Activated T-cell treated with anti-CD3 and anti-CD28 coated beads, Interleukin-2, amount 50 U/mL, for 48 hours (primary cell): ENCODE results near the gene RBM33.
A peak's percentile ranks its signal among the peaks of the same experiment; 100 is the strongest.
"Not testable (repeated sequence)": the region's sequence is repeated elsewhere in the genome, so short reads cannot be mapped to it uniquely, and the experiment has no call there.

Source experiments
- DNase-seq, 2 experiments: peaks; one replicate each; pipeline ENCODE4 v3.0.0-alpha.2; 2020

The RBM33 gene, protein sequence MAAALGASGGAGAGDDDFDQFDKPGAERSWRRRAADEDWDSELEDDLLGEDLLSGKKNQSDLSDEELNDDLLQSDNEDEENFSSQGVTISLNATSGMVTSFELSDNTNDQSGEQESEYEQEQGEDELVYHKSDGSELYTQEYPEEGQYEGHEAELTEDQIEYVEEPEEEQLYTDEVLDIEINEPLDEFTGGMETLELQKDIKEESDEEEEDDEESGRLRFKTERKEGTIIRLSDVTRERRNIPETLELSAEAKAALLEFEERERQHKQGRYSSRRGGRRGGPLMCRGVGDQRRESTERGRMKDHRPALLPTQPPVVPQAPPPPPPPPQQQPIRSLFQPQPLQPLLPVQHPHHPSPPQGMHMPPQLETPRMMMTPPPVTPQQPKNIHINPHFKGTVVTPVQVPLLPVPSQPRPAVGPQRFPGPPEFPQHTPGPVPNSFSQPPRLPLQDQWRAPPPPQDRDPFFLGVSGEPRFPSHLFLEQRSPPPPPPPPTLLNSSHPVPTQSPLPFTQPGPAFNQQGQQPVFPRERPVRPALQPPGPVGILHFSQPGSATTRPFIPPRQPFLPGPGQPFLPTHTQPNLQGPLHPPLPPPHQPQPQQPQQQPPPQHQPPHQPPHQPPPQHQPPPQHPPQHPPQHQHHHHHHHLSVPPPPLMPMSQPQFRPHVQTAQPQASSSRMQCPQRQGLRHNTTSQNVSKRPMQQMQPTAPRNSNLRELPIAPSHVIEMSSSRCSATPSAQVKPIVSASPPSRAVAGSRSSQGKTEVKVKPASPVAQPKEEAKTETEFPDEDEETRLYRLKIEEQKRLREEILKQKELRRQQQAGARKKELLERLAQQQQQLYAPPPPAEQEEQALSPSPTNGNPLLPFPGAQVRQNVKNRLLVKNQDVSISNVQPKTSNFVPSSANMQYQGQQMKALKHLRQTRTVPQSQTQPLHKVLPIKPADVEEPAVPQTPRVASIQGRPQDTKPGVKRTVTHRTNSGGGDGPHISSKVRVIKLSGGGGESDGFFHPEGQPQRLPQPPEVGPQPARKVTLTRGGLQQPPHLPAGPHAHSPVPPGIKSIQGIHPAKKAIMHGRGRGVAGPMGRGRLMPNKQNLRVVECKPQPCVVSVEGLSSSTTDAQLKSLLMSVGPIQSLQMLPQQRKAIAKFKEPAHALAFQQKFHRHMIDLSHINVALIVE

GRCh38 chr7:155644178-155644970 is at the start of gene RBM33:
Gene RBM33, plus strand, starts transcription at chr7:155644661. Its CDS starts 216 bp downstream, at chr7:155644877.
- DNase-seq: peak; percentile 89 to 90

DNA sequence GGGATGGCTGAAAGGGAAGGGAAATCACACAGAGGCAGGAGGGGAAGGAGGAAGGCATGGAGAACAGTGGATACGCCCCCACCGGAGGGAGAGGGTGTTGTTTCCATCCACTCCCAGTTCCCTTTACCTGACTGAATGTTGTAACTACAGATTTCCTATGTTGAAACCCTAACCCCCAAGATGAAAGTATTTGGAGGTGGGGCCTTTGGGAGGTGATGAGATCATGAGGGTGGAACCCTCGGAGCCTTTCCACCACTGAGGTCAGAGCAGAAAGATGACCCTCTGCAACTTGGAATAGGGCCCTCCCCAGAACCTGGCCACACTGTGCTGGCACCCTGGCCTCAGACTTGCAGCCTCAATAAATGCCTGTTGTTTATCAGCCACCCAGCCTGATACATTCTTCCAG is 49.5 kb upstream of the RBM33 start:
- no peak for DNase-seq

- no peak for DNase-seq
Measured at GRCh38 chr7:155597753-155598140, 46.7 kb upstream of the RBM33 start.

- DNase-seq: peak; percentile 93 to 97
Measured at GRCh38 chr7:155598810-155599210, 45.7 kb upstream of the RBM33 start.

GRCh38 chr7:155602156-155602555 is 42.3 kb upstream of the RBM33 start:
- DNase-seq: no peak

DNA sequence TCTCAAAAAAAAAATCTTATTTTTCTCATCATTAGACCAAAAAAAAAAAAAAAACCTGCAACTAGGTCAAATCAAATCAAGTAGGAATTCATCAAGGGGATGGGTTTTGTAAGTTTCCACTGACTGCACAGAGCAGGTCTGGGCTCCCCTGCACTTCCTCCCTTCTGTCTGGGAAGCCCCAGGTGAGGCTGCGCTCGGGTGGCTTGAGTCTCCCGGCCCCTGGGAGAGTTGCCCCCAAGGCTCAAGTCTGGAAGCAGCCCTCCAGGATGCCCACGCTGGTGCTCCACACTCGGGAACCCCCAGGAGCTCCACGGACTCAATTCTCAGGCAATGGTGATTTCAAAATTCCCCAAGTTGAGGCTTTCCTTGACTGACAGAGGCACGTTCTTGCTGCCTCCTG is 41.7 kb upstream of the RBM33 start:
- no peak for DNase-seq

- no peak for DNase-seq
Measured at GRCh38 chr7:155603205-155603857, 41.1 kb upstream of the RBM33 start.

GRCh38 chr7:155603858-155604503 is 40.5 kb upstream of the RBM33 start:
- DNase-seq: no peak

GRCh38 chr7:155604504-155604997 is 39.9 kb upstream of the RBM33 start:
- DNase-seq: no peak

DNA sequence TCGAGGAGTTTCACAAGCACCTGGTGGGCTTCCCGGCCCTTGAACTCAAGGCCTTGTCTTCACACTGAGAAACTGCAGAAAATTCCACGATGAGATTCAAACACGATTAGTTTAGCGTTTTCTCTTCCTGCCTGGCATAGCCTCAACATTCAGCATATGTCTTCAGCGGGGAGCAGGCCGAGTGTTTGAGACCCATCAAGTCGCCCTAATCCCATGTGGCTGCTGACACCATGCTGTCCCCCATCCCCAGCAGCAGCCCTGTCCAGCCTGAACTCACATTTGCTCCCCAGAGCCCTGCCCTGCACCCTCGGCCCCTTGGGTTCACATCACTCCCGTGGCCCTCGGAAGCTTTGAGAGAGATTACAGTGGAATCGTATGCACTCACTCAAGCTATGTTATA is 35.3 kb upstream of the RBM33 start:
- DNase-seq: no peak

- DNase-seq: no peak
Measured at GRCh38 chr7:155610633-155611193, 33.7 kb upstream of the RBM33 start.

DNA sequence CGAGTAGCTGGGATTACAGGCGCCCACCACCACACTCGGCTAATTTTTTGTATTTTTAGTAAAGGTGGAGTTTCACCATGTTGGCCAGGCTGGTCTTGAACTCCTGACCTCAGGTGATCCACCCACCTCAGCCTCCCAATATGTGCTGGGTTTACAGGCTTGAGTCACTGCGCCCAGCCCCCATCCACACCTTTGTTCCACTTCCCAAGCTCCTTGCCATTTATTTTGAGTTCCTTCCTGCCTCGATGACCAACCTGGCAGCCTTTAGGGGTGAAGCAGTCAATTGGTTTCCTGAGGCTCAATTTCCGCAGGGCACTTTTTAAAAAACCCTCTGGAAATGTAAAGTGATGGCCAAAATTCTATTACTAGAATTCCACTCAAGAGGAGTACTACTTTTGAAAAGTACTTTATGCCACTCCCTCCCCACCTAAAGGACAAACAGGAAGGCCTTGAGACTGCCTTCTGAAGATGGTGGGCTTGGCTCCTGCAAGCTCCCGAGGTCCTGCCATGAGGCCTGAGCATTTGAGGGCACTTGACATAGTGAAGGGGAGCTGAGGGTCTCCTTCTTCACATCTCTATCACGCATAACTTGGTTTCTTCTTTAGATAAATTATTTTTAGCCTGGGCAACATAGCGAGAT is 32.5 kb upstream of the RBM33 start:
- DNase-seq: no peak

DNA sequence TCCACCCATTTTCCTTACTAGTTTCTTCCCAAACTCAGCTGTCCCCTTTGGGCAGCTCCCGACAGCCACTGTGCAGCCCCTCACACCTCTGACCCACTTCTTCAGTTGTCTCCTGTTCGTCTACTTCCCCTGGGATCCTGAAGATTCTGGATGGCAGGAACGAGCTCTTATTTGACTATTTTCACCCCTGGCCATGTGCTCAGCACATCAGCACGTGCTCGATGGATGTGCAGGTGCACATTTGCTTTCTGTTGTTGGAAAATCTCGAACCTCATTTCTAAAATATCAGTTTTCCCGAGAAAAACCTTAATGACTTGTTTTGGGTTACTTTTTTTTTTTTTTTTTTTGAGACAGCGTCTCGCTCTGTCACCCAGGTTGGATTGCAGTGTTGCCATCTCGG is 31.8 kb upstream of the RBM33 start:
- no peak for DNase-seq

GRCh38 chr7:155615085-155615484 is 29.4 kb upstream of the RBM33 start:
- not testable (repeated sequence) for DNase-seq

DNA sequence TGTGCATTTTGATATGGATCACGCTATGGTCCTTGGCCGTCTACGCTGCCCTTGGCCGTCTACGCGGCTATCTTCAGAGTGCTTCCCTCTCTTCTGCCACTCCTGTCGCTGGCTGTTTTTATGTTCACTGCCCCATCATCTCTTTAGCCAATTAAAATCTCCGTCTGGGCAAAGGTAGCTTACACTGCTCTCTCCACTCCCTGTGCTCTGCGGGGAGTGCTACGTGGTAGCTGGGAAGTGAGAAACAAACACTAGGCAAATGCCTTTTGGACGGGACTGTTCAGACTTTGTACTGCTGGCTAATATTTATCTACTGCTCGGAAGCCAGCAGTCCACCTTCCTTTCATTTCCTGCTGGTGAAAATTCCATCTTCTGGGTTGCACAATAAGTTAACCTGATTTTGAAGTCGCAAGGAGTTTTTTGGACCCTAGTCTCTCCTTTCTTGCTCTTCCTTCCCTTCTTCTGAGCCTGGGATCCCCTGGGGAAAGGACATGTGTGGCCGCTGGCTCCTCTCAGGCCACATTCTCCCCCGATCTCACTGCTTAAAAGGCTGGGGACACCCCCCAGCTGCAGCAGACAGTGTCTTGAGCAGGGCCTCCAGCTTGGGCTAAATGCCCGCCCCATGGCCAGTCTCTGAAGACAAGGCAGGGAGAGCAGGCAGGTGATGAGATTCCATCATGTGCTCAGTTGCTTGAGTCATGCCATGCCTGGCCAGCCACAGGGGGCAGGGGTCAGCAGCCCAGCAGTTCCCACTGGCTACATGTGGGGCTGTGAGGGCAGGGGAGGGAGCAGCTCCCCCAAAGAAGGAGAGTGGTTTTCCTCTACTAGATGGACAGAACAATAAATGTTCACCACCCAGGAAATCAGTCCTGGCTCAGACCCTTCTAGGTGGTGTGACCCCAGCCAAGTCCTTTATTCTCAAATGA is 25.5 kb upstream of the RBM33 start:
- DNase-seq: no peak

DNA sequence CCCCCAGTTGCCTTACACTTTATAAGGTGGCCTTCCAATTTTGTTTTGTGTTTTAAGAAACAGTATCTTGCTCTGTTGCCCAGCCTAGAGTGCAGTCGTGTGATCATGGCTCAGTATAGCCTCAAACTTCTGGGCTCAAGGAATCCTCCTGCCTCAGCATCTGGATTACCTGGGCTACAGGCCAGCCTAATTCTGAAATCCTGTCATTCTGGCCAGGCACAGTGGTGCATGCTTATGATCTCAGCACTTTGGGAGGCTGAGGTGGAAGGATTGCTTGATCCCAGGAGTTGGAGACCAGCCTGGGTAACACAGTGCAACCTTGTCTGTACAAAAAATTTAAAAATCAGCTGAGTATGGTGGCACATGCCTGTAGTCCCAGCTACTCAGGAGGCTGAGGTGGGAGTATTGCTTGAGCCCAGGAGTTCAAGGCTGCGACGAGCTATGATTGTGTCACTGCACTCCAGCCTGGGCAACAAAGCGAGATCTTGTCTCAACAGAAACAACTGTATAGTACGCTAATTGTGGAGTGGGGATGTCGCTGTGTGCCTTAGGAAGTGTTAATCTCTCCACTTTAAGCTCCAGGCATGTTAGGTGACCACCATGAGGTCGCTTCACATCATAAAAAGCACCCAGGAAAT is 24.7 kb upstream of the RBM33 start:
- no peak for DNase-seq

GRCh38 chr7:155620497-155620896 is 24.0 kb upstream of the RBM33 start:
- no peak for DNase-seq

GRCh38 chr7:155621418-155621980 is 23.0 kb upstream of the RBM33 start:
- no peak for DNase-seq
